GM23338 (cell line): Measurements from ENCODE around the gene MED13. TPM values are rescaled to one million over a fixed set of nuclear protein-coding genes. Genes with fewer than 3 reads are reported as not detected.

ENCODE experiments used
- ATAC-seq: fragments of 200-7000 bp; cut with Tn5 transposase; 3 replicates; pipeline ENCODE4 v1.9.1; 2020
- DNase-seq: peaks from one replicate; pipeline ENCODE4 v3.0.0-alpha.2; 2015; ENCODE audit warnings: low spot score
- H2AFZ ChIP-seq: fragments of 200-600 bp; sonication (generic); 2 replicates; pipeline ENCODE4 v1.8.0; 2016; ENCODE audit warnings: antibody characterized with exemption, mild to moderate bottlenecking, moderate library complexity
- H3F3A ChIP-seq: fragments of 200-600 bp; sonication (generic); replicated peaks from 2 replicates; pipeline ENCODE4 v1.8.0; 2017; ENCODE audit warnings: antibody characterized with exemption, mixed run types, low read depth
- H3K27ac ChIP-seq: fragments of 200-600 bp; sonication (generic); 2 replicates; pipeline ENCODE4 v1.6.1; 2016; ENCODE audit warnings: low read depth
- H3K27me3 ChIP-seq: fragments of 200-600 bp; sonication (generic); 2 replicates; pipeline ENCODE4 v1.8.0; 2016; ENCODE audit warnings: mild to moderate bottlenecking, mixed run types, moderate library complexity; ENCODE audit not compliant: insufficient read depth
- H3K36me3 ChIP-seq: fragments of 200-600 bp; sonication (generic); 2 replicates; pipeline ENCODE4 v1.8.0; 2016; ENCODE audit warnings: mild to moderate bottlenecking; ENCODE audit not compliant: insufficient read depth
- H3K4me1 ChIP-seq: fragments of 200-600 bp; sonication (generic); 2 replicates; pipeline ENCODE4 v1.8.0; 2016; ENCODE audit warnings: mild to moderate bottlenecking, moderate library complexity; ENCODE audit not compliant: insufficient read depth
- H3K4me2 ChIP-seq: fragments of 200-600 bp; sonication (generic); 2 replicates; pipeline ENCODE4 v1.7.1; 2017; ENCODE audit warnings: mixed run types
- H3K4me3 ChIP-seq: fragments of 200-600 bp; sonication (generic); 2 replicates; pipeline ENCODE4 v1.6.1; 2016; ENCODE audit warnings: mixed run types
- H3K79me2 ChIP-seq: fragments of 200-600 bp; sonication (generic); replicated peaks from 2 replicates; pipeline ENCODE4 v1.8.0; 2017; ENCODE audit warnings: mild to moderate bottlenecking; ENCODE audit not compliant: insufficient read depth
- H3K9me2 ChIP-seq: fragments of 200-600 bp; sonication (generic); 2 replicates; pipeline ENCODE4 v1.8.0; 2017; ENCODE audit not compliant: insufficient read depth
- H4K20me1 ChIP-seq: fragments of 200-600 bp; sonication (generic); replicated peaks from 2 replicates; pipeline ENCODE4 v1.8.0; 2017; ENCODE audit warnings: mild to moderate bottlenecking; ENCODE audit not compliant: insufficient read depth
- H3K27ac Mint-ChIP-seq: 2 replicates; pipeline ENCODE4 v1.8.0; 2020; ENCODE audit warnings: inconsistent platforms, mild to moderate bottlenecking, moderate library complexity, mixed read lengths
- H3K27me3 Mint-ChIP-seq: 3 replicates; pipeline ENCODE4 v1.8.0; 2022; ENCODE audit warnings: low read depth, mild to moderate bottlenecking, moderate library complexity, mixed read lengths, inconsistent platforms; ENCODE audit not compliant: insufficient read depth, poor library complexity
- H3K36me3 Mint-ChIP-seq: 3 replicates; pipeline ENCODE4 v1.8.0; 2021; ENCODE audit warnings: low read depth, mild to moderate bottlenecking, inconsistent platforms, moderate library complexity, mixed read lengths
- H3K4me1 Mint-ChIP-seq: 3 replicates; pipeline ENCODE4 v1.8.0; 2020; ENCODE audit warnings: mild to moderate bottlenecking, inconsistent platforms, mixed read lengths
- H3K4me3 Mint-ChIP-seq: 3 replicates; pipeline ENCODE4 v1.8.0; 2021; ENCODE audit warnings: moderate library complexity, mild to moderate bottlenecking, inconsistent platforms, mixed read lengths
- H3K9me3 Mint-ChIP-seq: 3 replicates; pipeline ENCODE4 v1.8.0; 2020; ENCODE audit warnings: moderate library complexity, mild to moderate bottlenecking, inconsistent platforms, mixed read lengths
- CREB1 ChIP-seq: fragments of 250-450 bp; sonication (Bioruptor Pico); IDR thresholded peaks from 2 replicates; pipeline ENCODE4 v1.5.0; 2020; ENCODE audit warnings: low read depth, mild to moderate bottlenecking, moderate library complexity
- ETS1 ChIP-seq: IDR thresholded peaks from 2 replicates; pipeline ENCODE4 v1.6.1; 2016; ENCODE audit warnings: antibody characterized with exemption
- EZH2 ChIP-seq: fragments of 200-600 bp; sonication (generic); IDR thresholded peaks from one replicate; pipeline ENCODE4 v1.8.0; 2017; ENCODE audit warnings: antibody characterized with exemption, mild to moderate bottlenecking, low read depth; ENCODE audit not compliant: unreplicated experiment
- EZH2phosphoT487 ChIP-seq: fragments of 200-600 bp; sonication (generic); IDR thresholded peaks from one replicate; pipeline ENCODE4 v1.8.1; 2018; ENCODE audit warnings: antibody characterized with exemption; ENCODE audit not compliant: unreplicated experiment
- JUNB ChIP-seq: IDR thresholded peaks from one replicate; pipeline ENCODE4 v1.6.1; 2016; ENCODE audit warnings: antibody characterized with exemption; ENCODE audit not compliant: unreplicated experiment
- NANOG ChIP-seq: IDR thresholded peaks from 2 replicates; pipeline ENCODE4 v1.6.1; 2016; ENCODE audit warnings: antibody characterized with exemption, borderline replicate concordance
- POLR2AphosphoS5 ChIP-seq: IDR thresholded peaks from 2 replicates; pipeline ENCODE4 v1.6.1; 2016; ENCODE audit warnings: antibody characterized with exemption, low read depth
- STAT1 ChIP-seq: IDR thresholded peaks from one replicate; pipeline ENCODE4 v1.6.1; 2016; ENCODE audit warnings: antibody characterized with exemption; ENCODE audit not compliant: unreplicated experiment
- ZNF331 ChIP-seq: fragments of 250-450 bp; sonication (Bioruptor Pico); IDR thresholded peaks from 2 replicates; pipeline ENCODE4 v1.5.0; 2020; ENCODE audit warnings: low read depth, mild to moderate bottlenecking, moderate library complexity
- ZNF462 ChIP-seq: fragments of 250-450 bp; sonication (Bioruptor Pico); IDR thresholded peaks from 2 replicates; pipeline ENCODE4 v1.5.0; 2020; ENCODE audit warnings: mild to moderate bottlenecking, moderate library complexity
- polyA plus RNA-seq: library from polyadenylated mRNA; unstranded; fragments of >200 nt; fragmentation: Nextera tagmentation; extraction: Ambion mirVana; gene quantifications from 2 replicates; pipeline ENCODE4 v1.2.1, GENCODE V29; 2016
- total RNA-seq: library from RNA; depleted of rRNA; stranded (reverse); fragments of >200 nt; shearing (Covaris generic); gene quantifications from 2 replicates; pipeline ENCODE4 v1.2.3, GENCODE V29; 2014
- TF ChIP-seq, protein P1 (sequence below): IDR thresholded peaks from one replicate; pipeline ENCODE4 v1.6.1; 2018; ENCODE audit warnings: antibody characterized with exemption; ENCODE audit not compliant: unreplicated experiment
- TF ChIP-seq, protein P2 (sequence below), 2 experiments: fragments of 200-600 bp in 1 of 2; sonication (generic) in 1 of 2; conservative IDR thresholded peaks; 2 replicates each; pipeline versions ENCODE4 v1.5.1 to v1.6.1; 2016 to 2017; ENCODE audit warnings: antibody characterized with exemption in 2 of 2, low read depth in 2 of 2, mild to moderate bottlenecking in 2 of 2, moderate library complexity in 1 of 2

MED13 gene
- total and polyA plus RNA-seq, 2 experiments from 2014 or later = 13.0 to 45.8 TPM

DNA sequence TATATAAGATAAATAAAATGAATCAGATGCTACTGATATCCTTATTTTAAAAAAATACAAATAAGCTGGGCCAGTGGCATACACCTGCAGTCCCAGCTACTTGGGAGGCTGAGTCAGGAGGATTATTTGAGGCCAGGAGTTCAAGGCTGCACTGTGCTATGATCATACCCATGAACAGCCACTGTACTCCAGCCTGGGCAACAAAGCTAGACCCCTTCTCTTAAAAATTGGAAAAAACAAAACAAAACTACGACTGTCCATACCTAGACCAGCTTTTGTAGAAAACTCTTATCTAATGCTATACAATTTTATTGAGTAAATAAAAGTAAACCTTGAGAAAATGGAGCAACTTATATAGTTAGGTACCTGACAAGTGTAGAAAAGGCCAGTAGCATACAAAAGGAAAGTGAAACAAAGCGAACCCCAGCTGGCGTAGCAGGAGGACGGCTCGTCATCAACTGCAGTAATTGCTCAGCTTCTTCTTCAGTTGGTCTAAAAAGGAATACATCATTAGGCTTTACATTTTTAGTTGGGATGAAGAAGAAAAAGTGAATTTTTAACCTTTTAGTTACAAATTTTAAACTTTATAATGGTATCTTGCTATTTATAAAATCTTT, 160.9 kb downstream of the MED13 start:
- ATAC-seq = no peak
- Mint-ChIP-seq H3K27ac (no peak overlapping the region), H3K36me3 (peaks cover 38% of the 10 kb centered on the region), H3K27me3 (no peaks in the 10 kb centered on the region), H3K4me3 (no peak overlapping the region), H3K4me1 (no peaks in the 10 kb centered on the region), H3K9me3 (no peaks in the 10 kb centered on the region)
- H3K4me1 ChIP-seq = no peaks in the 10 kb centered on the region
- H3K27ac ChIP-seq = no peak overlapping the region
- H3K4me2 ChIP-seq = no peak overlapping the region
- H4K20me1 ChIP-seq = no peaks in the 10 kb centered on the region
- no peak for DNase-seq
- no peaks in the 10 kb centered on the region for H3K9me2 ChIP-seq
- no peaks in the 10 kb centered on the region for H3K27me3 ChIP-seq
- no peaks in the 10 kb centered on the region for H3F3A ChIP-seq
- no peaks in the 10 kb centered on the region for H3K79me2 ChIP-seq
- no peak overlapping the region for H2AFZ ChIP-seq
- H3K4me3 ChIP-seq = no peak overlapping the region
- TF ChIP-seq ZNF462 (CRISPR knock-in tag) (no peak), NANOG (no peak), ETS1 (no peak), EZH2 (no peak), STAT1 (no peak), POLR2AphosphoS5 (no peak), EZH2phosphoT487 (no peak), JUNB (no peak), CREB1 (CRISPR knock-in tag) (no peak), ZNF331 (no peak)
- TF ChIP-seq, protein P1, sequence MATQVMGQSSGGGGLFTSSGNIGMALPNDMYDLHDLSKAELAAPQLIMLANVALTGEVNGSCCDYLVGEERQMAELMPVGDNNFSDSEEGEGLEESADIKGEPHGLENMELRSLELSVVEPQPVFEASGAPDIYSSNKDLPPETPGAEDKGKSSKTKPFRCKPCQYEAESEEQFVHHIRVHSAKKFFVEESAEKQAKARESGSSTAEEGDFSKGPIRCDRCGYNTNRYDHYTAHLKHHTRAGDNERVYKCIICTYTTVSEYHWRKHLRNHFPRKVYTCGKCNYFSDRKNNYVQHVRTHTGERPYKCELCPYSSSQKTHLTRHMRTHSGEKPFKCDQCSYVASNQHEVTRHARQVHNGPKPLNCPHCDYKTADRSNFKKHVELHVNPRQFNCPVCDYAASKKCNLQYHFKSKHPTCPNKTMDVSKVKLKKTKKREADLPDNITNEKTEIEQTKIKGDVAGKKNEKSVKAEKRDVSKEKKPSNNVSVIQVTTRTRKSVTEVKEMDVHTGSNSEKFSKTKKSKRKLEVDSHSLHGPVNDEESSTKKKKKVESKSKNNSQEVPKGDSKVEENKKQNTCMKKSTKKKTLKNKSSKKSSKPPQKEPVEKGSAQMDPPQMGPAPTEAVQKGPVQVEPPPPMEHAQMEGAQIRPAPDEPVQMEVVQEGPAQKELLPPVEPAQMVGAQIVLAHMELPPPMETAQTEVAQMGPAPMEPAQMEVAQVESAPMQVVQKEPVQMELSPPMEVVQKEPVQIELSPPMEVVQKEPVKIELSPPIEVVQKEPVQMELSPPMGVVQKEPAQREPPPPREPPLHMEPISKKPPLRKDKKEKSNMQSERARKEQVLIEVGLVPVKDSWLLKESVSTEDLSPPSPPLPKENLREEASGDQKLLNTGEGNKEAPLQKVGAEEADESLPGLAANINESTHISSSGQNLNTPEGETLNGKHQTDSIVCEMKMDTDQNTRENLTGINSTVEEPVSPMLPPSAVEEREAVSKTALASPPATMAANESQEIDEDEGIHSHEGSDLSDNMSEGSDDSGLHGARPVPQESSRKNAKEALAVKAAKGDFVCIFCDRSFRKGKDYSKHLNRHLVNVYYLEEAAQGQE = no peak
- TF ChIP-seq, protein P2, sequence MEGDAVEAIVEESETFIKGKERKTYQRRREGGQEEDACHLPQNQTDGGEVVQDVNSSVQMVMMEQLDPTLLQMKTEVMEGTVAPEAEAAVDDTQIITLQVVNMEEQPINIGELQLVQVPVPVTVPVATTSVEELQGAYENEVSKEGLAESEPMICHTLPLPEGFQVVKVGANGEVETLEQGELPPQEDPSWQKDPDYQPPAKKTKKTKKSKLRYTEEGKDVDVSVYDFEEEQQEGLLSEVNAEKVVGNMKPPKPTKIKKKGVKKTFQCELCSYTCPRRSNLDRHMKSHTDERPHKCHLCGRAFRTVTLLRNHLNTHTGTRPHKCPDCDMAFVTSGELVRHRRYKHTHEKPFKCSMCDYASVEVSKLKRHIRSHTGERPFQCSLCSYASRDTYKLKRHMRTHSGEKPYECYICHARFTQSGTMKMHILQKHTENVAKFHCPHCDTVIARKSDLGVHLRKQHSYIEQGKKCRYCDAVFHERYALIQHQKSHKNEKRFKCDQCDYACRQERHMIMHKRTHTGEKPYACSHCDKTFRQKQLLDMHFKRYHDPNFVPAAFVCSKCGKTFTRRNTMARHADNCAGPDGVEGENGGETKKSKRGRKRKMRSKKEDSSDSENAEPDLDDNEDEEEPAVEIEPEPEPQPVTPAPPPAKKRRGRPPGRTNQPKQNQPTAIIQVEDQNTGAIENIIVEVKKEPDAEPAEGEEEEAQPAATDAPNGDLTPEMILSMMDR (conservative IDR thresholded peaks at IDR 0.05; ENCODE audit: low read depth in 2 of 2) = no peak
- peaks cover 17% of the 10 kb centered on the region; the same call in 1 of the 2 replicates for H3K36me3 ChIP-seq
